T-helper 17 cell (primary cell): Measurements from ENCODE around the gene R3HDML. TPM values are rescaled to one million over a fixed set of nuclear protein-coding genes. Genes with fewer than 3 reads are reported as not detected.

Experiments
- total RNA-seq, 4 donors: library from RNA in 2 of 4; stranded (reverse) in 2 of 4; gene quantifications; one replicate each; pipeline ENCODE4 v1.2.3 and lab custom pipeline; 2022 to 2026

R3HDML gene
- total RNA-seq, 2 donors from 2014 or later, result not detected

Other genes starting within 250 kb of the R3HDML start
- not detected for gene JPH2, start 149.9 kb upstream of the R3HDML start, total RNA-seq
- gene OSER1, start 126.3 kb upstream of the R3HDML start, total RNA-seq, result 100 to 1,000 TPM in 1 of 2 donors, 10 to 100 TPM in 1; 88.5 to 103 TPM
- gene GDAP1L1, start 89.7 kb upstream of the R3HDML start, total RNA-seq, result not detected
- 1 to 10 TPM; 3.3 to 3.4 TPM for gene FITM2, start 25.8 kb upstream of the R3HDML start, total RNA-seq
- gene HNF4A, start 18.7 kb downstream of the R3HDML start, total RNA-seq, result not detected
- 10 to 100 TPM; 11.1 to 11.7 TPM for gene TTPAL, start 138.8 kb downstream of the R3HDML start, total RNA-seq
- gene SERINC3, start 185.0 kb downstream of the R3HDML start, total RNA-seq, result 10 to 100 TPM; 62.8 to 76.2 TPM
- gene PKIG, start 245.5 kb downstream of the R3HDML start, total RNA-seq, result 1 to 10 TPM; 2.2 to 4.5 TPM